ENCODE results near the gene PARVB.
A peak's percentile ranks its signal among the peaks of the same experiment; 100 is the strongest.

PARVB gene

DNA sequence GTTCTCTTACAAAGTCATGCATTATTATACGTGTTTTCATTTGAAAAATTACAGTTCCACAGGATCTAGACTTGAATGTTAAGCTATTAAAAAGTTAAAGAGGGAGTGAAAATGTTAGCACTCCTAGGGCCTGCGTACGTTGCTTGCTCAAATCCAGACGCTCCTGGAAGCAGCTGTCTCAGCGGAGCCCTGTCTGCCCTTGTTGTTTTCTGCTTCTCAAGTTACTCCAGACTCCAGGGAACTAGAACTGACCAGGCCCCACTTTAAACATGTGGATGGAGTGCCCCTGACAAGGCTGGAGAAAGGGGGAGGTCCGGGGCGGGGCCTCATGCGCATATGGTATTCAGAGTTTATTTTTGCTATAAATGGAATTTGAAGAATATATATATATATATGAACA, 9.6 kb downstream of the PARVB start:
- H3K4me3 Mint-ChIP-seq = peak overlapping the region; percentile 51
- H3K27ac Mint-ChIP-seq = peak overlapping the region; percentile 86
- peaks cover 3% of the 10 kb centered on the region for H3K27me3 Mint-ChIP-seq (ENCODE audit: low read depth, poor library complexity)
- TF ChIP-seq, protein P1, sequence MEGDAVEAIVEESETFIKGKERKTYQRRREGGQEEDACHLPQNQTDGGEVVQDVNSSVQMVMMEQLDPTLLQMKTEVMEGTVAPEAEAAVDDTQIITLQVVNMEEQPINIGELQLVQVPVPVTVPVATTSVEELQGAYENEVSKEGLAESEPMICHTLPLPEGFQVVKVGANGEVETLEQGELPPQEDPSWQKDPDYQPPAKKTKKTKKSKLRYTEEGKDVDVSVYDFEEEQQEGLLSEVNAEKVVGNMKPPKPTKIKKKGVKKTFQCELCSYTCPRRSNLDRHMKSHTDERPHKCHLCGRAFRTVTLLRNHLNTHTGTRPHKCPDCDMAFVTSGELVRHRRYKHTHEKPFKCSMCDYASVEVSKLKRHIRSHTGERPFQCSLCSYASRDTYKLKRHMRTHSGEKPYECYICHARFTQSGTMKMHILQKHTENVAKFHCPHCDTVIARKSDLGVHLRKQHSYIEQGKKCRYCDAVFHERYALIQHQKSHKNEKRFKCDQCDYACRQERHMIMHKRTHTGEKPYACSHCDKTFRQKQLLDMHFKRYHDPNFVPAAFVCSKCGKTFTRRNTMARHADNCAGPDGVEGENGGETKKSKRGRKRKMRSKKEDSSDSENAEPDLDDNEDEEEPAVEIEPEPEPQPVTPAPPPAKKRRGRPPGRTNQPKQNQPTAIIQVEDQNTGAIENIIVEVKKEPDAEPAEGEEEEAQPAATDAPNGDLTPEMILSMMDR (IDR thresholded peaks at IDR 0.05) = no peak
- H3K4me1 Mint-ChIP-seq = peaks cover 49% of the 10 kb centered on the region
- H3K9me3 Mint-ChIP-seq = no peaks in the 10 kb centered on the region
- peak; percentile 50 for DNase-seq
- H3K36me3 Mint-ChIP-seq (ENCODE audit: low read depth) = no peaks in the 10 kb centered on the region

DNA sequence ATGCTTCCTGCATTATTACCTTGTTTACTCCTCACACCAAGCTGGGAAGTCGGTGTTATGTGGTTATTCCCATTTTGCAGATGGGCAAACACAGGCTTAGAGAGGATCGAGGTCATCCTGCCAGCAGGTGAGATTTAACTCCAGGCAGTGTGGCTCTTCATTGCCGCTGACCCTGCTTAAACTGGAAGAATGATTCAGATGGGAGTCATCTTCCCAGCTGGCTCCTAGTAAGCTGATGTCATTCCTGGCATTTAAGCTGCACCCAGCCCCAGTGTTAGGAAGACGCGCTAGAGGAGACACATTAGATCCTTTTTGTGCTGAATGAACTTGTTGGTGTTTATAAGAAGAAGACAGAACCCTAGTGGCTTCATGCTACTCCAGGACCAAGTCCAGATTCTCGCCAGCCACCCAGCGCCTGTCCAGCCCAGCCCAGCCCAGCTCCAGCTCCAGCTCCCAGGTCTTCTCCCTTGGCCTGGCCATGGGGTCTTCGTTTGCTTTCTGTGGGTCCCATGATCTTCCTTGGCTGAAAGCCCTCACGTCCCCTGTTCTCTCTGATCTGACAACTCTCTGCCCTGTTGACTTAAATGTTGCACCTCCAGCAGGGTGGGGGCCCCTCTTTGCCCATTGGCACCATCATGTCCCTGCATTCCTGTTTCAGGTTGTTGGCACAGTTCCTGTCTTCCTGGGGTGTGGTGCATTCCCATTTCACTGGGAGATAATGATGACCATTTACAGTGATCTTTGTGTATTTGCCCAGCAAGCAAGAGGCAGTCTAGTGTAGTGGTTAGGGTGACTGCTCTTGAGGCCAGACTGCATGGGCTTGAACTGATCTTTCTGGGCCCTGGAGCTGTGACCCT, 13.6 kb downstream of the PARVB start:
- Mint-ChIP-seq H3K27me3 (ENCODE audit: low read depth, poor library complexity) (no peaks in the 10 kb centered on the region), H3K27ac (no peak overlapping the region), H3K36me3 (ENCODE audit: low read depth) (peaks cover 10% of the 10 kb centered on the region), H3K4me1 (peaks cover 25% of the 10 kb centered on the region), H3K4me3 (no peak overlapping the region), H3K9me3 (peaks cover 4% of the 10 kb centered on the region)
- TF ChIP-seq, protein P1 (IDR thresholded peaks at IDR 0.05) = no peak
- DNase-seq = no peak

DNA sequence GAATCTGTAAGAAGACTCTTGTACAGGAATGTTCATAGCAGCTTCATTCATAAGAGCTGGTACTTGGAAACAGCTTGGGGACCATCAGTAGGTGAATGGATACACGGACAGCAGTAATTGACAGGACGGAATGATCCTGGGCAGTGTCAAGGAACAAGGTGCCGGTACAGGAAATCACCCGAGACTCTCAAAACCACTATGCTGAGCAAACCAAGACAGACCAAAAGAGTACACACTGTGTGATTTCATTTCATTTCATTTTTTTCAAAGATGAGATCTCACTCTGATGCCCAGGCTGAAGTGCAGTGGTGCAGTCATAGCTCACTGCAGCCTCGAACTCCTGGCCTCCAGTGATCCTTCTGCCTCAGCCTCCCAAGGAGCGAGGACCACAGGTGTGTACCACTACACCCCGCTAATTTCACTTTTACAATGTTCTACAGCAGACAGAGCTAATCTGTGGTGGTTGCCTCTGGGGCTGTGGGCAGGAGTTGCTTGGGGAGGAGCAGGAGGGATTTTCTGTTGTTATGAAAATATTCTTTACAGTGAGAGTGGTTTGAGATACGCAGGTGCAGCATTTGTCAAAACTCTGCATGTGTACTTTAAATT, 15.6 kb downstream of the PARVB start:
- Mint-ChIP-seq H3K36me3 (ENCODE audit: low read depth) (peaks cover 13% of the 10 kb centered on the region), H3K4me3 (no peak overlapping the region)

DNA sequence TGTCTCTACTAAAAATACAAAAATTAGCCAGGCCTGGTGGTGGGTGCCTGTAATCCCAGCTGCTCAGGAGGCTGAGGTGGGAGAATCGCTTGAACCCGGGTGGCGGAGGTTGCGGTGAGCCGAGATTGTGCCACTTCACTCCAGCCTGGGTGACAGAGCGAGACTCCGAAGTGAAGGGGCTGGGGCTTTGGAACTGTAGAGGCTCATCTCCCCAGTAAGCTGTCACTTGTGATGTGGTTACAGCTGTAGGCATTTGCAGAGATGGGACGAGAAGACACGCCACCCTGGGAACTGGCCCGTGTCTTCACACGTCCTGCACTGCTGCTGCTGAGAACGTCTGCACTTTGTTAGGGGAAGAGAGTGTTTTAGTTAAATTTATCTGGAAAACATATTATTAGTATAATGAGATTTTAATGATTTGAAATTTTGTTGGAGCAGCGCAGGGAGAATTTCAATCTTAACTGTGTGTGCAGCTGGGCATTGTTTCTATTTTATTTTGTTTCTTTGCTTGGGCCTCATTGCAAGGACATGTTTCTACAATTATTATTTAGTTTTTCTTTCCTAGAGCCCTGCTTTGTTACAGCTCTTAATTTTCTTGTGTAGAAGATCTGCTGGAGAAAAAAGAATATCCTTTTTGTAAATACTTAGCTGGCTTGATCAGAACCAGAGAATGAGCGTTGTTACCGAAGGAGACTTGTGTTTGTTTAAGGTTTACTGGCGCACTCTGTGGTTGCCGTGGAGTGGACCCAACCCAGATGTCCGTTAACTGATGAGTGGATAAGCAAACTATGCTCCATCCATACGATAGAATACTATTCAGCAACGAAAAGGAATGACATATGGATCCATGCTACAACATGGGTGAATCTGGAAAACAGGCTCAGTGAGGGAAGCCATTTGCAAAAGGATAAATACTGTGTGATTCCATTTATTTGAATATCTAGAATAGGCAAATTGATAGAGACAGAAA, 18.4 kb downstream of the PARVB start:
- Mint-ChIP-seq H3K27ac (no peak overlapping the region), H3K4me3 (no peak overlapping the region), H3K9me3 (peaks cover 9% of the 10 kb centered on the region), H3K36me3 (ENCODE audit: low read depth) (peaks cover 13% of the 10 kb centered on the region), H3K4me1 (peaks cover 28% of the 10 kb centered on the region), H3K27me3 (ENCODE audit: low read depth, poor library complexity) (peaks cover 8% of the 10 kb centered on the region)
- no peak for DNase-seq
- TF ChIP-seq, protein P1 (IDR thresholded peaks at IDR 0.05) = no peak

More for the DNA sequence above, 15.6 kb downstream of the PARVB start:
- TF ChIP-seq, protein P1 (IDR thresholded peaks at IDR 0.05) = no peak
- peaks cover 4% of the 10 kb centered on the region for H3K27me3 Mint-ChIP-seq (ENCODE audit: low read depth, poor library complexity)
- H3K27ac Mint-ChIP-seq = no peak overlapping the region
- no peak for DNase-seq
- peaks cover 4% of the 10 kb centered on the region for H3K9me3 Mint-ChIP-seq
- H3K4me1 Mint-ChIP-seq = peaks cover 20% of the 10 kb centered on the region

DNA sequence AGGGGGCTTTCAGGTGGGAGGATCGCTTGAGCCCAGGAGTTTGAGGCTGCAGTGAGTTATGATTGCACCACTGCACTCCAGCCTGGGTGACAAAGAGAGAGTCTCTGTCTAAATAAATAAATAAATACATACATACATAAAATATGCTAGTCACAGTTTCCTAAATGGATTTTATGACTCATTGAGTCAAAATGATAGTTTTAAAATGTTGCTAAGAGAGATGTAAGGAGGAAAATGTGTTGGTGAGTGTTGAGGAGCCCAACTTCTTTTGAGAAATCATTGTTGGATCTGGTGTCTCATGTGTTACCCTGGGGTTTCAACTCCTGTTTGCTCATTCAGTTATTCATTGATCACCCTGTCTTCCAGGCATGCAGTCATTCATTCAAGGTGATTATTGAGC, 21.0 kb downstream of the PARVB start:
- Mint-ChIP-seq H3K4me3 (no peak overlapping the region), H3K27ac (no peak overlapping the region), H3K9me3 (peaks cover 8% of the 10 kb centered on the region), H3K36me3 (ENCODE audit: low read depth) (peaks cover 8% of the 10 kb centered on the region), H3K4me1 (peaks cover 33% of the 10 kb centered on the region), H3K27me3 (ENCODE audit: low read depth, poor library complexity) (peaks cover 8% of the 10 kb centered on the region)
- no peak for DNase-seq
- TF ChIP-seq, protein P1 (IDR thresholded peaks at IDR 0.05) = no peak
